ENCODE data around the gene DRD3.
A peak's percentile ranks its signal among the peaks of the same experiment; 100 is the strongest.

Gene DRD3

GRCh38 chr3:114115143-114115542 is 63.7 kb downstream of the DRD3 start:
- DNase-seq: no peak

DNA sequence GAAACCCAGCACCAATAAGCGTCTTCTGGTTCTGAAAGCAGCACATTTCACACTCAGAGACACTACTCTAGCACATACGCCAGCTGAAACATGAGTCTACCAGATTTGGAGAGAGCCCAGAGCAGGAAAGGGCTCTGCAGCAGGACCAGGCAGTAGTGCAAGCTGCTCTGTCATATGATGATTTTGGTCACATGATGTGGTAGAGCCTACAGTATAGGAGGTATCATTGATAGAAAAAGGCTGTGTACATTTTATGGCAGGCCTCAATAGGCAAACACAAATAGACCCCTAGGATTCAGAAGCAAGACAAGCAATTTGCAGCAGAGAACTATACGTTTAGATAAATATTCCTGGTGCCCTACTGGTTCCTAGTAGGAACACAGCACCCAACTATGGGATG is 64.1 kb downstream of the DRD3 start:
- no peak for DNase-seq

DNA sequence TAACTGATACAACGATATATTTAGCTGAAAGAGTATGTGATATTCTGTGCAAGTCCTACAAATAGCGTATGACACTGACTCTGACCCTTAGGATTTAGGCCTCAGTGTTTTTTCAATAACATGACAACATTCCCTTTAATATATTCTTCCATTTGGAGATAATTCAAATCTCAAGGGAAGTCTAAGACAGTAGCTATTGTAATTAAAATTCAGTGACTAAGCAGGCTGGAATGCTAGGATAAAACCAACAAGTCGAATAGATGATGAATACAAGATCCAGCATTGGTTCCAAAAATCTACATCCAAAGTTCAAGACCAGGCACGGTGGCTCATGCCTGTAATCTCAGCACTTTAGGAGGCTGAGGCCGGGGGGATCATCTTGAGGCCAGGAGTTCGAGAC is 66.2 kb downstream of the DRD3 start:
- DNase-seq: no peak

DNA sequence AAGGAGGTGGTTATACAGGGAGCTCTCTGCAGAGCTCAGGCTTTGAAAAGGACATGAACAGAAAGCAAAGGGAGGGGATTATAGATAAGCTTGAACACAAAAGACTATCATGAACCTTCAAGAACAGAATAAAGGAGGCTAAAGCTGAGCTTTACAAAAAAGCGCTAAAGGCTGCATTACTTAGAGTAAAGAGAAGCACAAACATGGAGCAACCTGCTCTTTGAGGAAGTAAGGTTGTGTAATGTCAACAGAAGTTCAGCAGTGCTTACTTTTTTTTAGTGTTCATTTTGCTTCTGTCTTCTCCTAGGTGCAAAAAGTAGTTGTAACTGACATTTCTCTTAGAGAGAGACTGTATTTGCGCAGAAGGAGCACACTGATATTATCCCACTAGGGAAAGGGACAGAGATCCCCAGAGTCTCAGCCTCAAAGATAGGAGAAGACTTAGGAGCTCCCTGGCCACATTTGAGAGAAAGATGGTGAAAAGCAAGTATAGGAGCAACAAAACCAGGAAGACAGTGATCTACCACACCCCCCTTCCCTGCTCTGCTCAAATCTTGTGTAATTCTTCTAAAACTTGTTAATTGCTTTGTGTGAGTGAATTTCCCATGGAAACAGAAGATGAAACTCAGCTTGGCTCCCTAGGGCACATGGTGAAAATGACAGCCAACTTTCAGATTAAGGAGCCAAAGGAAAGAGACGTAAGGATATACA is 67.6 kb downstream of the DRD3 start:
- peak; percentile 83 to 85 for DNase-seq

- DNase-seq: no peak
Observed at GRCh38 chr3:114110439-114110838, 68.4 kb downstream of the DRD3 start.

DNA sequence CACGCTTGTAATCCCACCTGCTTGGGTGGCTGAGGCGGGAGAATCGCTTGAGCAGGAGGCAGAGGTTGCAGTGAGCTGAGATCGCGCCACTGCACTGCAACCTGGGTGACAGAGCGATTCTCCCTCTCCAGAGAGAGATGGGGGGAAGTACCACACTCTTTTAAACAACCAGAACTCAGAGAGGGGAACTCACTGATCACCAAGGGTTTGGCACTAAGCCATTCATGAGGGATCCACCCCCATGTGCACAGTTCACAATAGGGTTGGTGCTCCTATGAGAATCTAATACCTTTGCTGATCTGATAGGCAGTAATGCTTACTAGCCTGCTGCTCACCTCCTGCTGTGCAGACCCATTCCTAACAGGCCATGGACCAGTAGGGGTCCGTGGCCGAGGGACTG is 70.7 kb downstream of the DRD3 start:
- peak; percentile 14 to 35 for DNase-seq

GRCh38 chr3:114104414-114104813 is 74.4 kb downstream of the DRD3 start:
- no peak for DNase-seq

DNA sequence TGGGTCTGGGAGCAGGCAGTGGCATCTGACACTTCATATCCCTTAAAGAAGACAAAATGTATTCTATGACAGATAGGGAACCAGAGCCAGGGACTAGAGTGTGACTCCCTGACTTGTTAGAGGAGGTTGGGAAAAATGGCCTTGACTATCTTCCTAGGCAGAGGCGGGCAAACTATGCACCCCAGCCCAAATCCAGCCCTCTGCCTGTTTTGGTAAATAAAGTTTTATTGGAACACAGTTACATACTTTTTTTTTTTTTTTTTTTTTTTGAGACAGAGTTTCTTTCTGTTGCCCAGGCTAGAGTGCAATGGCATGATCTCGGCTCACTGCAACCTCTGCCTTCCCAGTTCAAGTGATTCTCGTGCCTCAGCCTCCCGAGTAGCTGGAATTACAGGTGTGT is 75.0 kb downstream of the DRD3 start:
- no peak for DNase-seq

- no peak for DNase-seq
Observed at GRCh38 chr3:114103181-114103580, 75.7 kb downstream of the DRD3 start.

GRCh38 chr3:114101101-114101500 is 77.8 kb downstream of the DRD3 start:
- DNase-seq: no peak

GRCh38 chr3:114095796-114096195 is 83.1 kb downstream of the DRD3 start:
- no peak for DNase-seq

DNA sequence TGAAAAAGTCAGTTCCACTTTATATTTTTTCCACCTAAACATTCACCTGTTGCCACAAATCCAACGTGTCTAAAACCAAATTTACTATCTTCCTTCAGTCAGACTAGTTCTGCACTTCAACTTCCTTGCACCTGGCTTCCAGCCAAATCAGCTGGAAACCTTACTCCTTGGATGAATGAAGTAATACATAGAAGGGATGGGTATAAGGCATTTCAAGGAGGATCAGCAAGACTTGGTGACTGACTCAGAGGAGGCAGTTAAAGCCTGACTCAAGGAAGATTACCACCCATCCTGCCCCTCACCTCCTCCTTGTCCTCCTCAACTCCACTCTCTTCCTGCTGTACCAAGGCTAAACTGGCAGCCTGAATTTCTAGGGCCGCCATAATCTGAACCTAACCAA is 85.3 kb downstream of the DRD3 start:
- peak; percentile 20 for DNase-seq

GRCh38 chr3:114093016-114093380 is 85.9 kb downstream of the DRD3 start:
- no peak for DNase-seq

DNA sequence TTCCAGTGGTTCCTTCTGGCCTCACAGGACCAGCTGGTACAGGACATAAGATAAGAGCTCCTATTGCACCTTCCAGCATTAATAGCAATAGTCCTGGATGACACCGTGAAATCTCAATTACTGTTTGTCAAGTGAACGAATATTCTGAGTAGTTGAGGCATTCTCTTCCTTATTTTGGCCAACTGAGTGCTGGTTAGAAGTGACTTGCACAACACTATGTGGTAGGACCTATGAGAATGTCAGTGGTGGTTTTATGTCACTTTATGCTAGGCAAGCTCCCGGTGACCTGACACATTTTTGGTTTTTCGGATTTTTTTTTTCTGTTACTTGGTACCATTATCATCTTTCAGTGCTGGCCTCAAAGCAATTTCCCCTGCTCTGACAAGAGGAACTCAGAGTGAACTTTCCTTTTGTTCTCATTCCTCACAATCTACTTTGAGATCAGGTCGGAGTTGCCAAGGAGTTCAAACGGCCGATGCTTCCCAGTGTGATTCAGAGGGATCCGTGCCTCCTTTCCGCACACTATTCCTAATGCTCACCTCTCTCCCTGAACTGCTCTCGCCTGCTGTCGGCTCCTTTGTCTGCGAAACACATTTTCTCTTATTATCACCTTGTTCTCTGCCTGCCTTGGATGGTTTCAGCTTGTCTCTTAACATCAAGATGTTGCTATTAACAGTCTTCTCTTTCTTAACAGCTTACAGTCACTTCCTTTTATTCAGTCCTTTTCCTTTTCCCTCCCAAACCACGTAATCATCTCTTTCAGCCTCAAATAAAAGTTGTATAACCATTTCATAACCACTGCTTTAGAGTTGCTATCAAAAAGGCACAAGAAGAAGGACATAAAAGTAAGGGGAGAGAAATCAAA is 86.5 kb downstream of the DRD3 start:
- DNase-seq: peak; percentile 18 to 23

- no peak for DNase-seq
Observed at GRCh38 chr3:114089675-114090074, 89.2 kb downstream of the DRD3 start.

DNA sequence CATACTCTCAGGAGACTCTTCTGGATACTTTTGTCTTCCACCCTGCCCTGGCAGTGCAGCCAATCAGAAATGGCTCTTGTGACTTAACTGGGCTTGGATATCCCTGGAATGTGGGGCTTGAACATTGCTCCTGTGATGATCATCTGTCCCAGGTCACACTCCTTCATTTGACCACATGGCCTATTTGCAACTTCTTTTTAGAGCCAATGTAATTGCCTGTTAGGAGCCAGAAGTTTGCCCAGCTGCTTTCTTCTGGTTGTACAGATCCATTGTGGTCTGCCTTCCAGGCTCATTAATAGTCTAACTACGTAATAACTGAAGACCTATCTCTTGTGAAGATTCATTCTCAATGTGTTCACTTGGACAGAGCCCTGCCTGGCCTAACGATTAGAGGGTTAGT is 92.5 kb downstream of the DRD3 start:
- DNase-seq: no peak

DNA sequence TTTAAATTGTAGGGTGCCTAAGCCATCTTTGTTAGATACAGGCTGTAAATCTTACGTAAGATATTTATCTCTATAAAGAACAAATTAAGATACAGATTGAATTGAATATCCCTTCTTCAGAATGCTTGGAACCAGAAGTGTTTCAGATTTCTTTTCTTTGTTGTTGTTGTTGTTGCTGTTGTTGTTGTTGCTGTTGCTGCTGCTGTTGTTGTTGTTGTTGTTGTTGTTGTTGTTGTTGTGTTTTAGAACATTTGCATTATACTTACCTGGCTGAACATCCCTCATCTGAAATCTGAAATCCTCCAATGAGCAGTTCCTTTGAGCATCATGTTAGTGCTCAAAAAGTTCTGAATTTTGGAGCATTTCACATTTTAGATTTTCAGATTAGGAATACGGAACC is 95.7 kb downstream of the DRD3 start:
- DNase-seq: no peak

DNA sequence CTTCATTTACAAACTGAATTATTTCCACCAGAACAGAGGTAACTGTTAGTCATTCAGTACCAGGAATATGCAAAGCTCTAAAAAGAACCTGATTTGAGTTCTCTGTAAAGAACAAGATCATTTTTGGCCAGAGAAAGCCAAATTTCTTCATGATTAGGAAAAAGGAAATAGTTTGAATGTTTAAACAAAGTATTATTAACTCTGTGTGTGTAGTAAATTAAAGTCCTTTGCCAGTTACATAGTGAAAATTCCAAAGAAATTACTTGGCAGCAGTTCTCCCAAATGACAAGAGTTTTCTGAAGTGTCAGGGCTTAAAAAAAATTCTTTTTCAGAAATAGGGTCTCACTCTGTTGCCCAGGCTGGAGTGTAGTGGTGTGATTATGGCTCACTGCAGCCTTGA is 97.8 kb downstream of the DRD3 start:
- DNase-seq: no peak

GRCh38 chr3:114080201-114080600 is 98.7 kb downstream of the DRD3 start:
- DNase-seq: no peak

GRCh38 chr3:114079761-114080160 is 99.1 kb downstream of the DRD3 start:
- no peak for DNase-seq

- DNase-seq: no peak
Observed at GRCh38 chr3:114078126-114078525, 100.7 kb downstream of the DRD3 start.
